ENCODE results near the gene ELP4. TPM values are rescaled to one million over a fixed set of nuclear protein-coding genes. Genes with fewer than 3 reads are reported as not detected.

ELP4 gene
- total and polyA plus RNA-seq, 2 experiments from 2014 or later = 28.2 to 38.3 TPM

GRCh38 chr11:31810779-31811647 lies 301.4 kb downstream of the ELP4 start, which contains the start of gene PAX6:
Gene PAX6, minus strand, starts transcription at chr11:31811322. Its CDS starts 4,911 bp downstream, at chr11:31806411.
- H3K27me3 ChIP-seq (ENCODE audit: insufficient read depth) = peaks cover 99% of the 10 kb centered on the region
- no peak within 1 kb of the TSS for H3K27ac ChIP-seq (ENCODE audit: low read depth)
- ATAC-seq (peak; percentile 33), DNase-seq (ENCODE audit: low spot score) (peak; percentile 89)
- H3K9me2 ChIP-seq (ENCODE audit: insufficient read depth) = no peaks in the 10 kb centered on the region
- peaks cover 77% of the 10 kb centered on the region for H3K4me1 ChIP-seq (ENCODE audit: insufficient read depth)
- H3K4me3 ChIP-seq = peak within 1 kb of the TSS; percentile 71
- no peaks in the 10 kb centered on the region for H3K36me3 ChIP-seq (ENCODE audit: insufficient read depth)
- Mint-ChIP-seq H3K9me3 (peaks cover 10% of the 10 kb centered on the region; the same call in 2 of the 3 replicates), H3K27me3 (ENCODE audit: insufficient read depth, low read depth, poor library complexity) (peaks cover 96% of the 10 kb centered on the region), H3K4me1 (peaks cover 61% of the 10 kb centered on the region), H3K36me3 (ENCODE audit: low read depth) (peaks cover 4% of the 10 kb centered on the region; the same call in 1 of the 3 replicates), H3K4me3 (peak within 1 kb of the TSS; percentile 76), H3K27ac (no peak within 1 kb of the TSS)
- peaks cover 10% of the 10 kb centered on the region for H4K20me1 ChIP-seq (replicated peaks; ENCODE audit: insufficient read depth)
- H3F3A ChIP-seq (replicated peaks; ENCODE audit: low read depth) = peaks cover 33% of the 10 kb centered on the region
- no peaks in the 10 kb centered on the region for H3K79me2 ChIP-seq (replicated peaks; ENCODE audit: insufficient read depth)
- peak within 1 kb of the TSS; percentile 74 for H3K4me2 ChIP-seq
- H2AFZ ChIP-seq = peak within 1 kb of the TSS; percentile 96
- no peak for TF ChIP-seq STAT1 (IDR thresholded peaks at IDR 0.05; ENCODE audit: unreplicated experiment)
- TF ChIP-seq CREB1 (CRISPR knock-in tag; IDR thresholded peaks at IDR 0.05; ENCODE audit: low read depth) = peak; percentile 40; the same call in 1 of the 2 replicates
- TF ChIP-seq EZH2phosphoT487 (IDR thresholded peaks at IDR 0.05; ENCODE audit: unreplicated experiment) = no peak
- TF ChIP-seq ETS1 (IDR thresholded peaks at IDR 0.05) = no peak
- TF ChIP-seq ZNF331 (CRISPR knock-in tag; IDR thresholded peaks at IDR 0.05; ENCODE audit: low read depth) = no peak
- peak; percentile 89 for TF ChIP-seq EZH2 (IDR thresholded peaks at IDR 0.05; ENCODE audit: low read depth, unreplicated experiment)
- TF ChIP-seq, protein P1, sequence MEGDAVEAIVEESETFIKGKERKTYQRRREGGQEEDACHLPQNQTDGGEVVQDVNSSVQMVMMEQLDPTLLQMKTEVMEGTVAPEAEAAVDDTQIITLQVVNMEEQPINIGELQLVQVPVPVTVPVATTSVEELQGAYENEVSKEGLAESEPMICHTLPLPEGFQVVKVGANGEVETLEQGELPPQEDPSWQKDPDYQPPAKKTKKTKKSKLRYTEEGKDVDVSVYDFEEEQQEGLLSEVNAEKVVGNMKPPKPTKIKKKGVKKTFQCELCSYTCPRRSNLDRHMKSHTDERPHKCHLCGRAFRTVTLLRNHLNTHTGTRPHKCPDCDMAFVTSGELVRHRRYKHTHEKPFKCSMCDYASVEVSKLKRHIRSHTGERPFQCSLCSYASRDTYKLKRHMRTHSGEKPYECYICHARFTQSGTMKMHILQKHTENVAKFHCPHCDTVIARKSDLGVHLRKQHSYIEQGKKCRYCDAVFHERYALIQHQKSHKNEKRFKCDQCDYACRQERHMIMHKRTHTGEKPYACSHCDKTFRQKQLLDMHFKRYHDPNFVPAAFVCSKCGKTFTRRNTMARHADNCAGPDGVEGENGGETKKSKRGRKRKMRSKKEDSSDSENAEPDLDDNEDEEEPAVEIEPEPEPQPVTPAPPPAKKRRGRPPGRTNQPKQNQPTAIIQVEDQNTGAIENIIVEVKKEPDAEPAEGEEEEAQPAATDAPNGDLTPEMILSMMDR (conservative IDR thresholded peaks at IDR 0.05; ENCODE audit: low read depth in 2 of 2) = no peak
- no peak for TF ChIP-seq POLR2AphosphoS5 (IDR thresholded peaks at IDR 0.05; ENCODE audit: low read depth)
- no peak for TF ChIP-seq ZNF462 (CRISPR knock-in tag; IDR thresholded peaks at IDR 0.05)
- no peak for TF ChIP-seq JUNB (IDR thresholded peaks at IDR 0.05; ENCODE audit: unreplicated experiment)
- TF ChIP-seq, protein P2, sequence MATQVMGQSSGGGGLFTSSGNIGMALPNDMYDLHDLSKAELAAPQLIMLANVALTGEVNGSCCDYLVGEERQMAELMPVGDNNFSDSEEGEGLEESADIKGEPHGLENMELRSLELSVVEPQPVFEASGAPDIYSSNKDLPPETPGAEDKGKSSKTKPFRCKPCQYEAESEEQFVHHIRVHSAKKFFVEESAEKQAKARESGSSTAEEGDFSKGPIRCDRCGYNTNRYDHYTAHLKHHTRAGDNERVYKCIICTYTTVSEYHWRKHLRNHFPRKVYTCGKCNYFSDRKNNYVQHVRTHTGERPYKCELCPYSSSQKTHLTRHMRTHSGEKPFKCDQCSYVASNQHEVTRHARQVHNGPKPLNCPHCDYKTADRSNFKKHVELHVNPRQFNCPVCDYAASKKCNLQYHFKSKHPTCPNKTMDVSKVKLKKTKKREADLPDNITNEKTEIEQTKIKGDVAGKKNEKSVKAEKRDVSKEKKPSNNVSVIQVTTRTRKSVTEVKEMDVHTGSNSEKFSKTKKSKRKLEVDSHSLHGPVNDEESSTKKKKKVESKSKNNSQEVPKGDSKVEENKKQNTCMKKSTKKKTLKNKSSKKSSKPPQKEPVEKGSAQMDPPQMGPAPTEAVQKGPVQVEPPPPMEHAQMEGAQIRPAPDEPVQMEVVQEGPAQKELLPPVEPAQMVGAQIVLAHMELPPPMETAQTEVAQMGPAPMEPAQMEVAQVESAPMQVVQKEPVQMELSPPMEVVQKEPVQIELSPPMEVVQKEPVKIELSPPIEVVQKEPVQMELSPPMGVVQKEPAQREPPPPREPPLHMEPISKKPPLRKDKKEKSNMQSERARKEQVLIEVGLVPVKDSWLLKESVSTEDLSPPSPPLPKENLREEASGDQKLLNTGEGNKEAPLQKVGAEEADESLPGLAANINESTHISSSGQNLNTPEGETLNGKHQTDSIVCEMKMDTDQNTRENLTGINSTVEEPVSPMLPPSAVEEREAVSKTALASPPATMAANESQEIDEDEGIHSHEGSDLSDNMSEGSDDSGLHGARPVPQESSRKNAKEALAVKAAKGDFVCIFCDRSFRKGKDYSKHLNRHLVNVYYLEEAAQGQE (IDR thresholded peaks at IDR 0.05; ENCODE audit: unreplicated experiment) = no peak
